SK-N-MC (cell line): Measurements from ENCODE around the gene OGFOD2.

Source experiments
- EZH2 ChIP-seq: fragments of 200-600 bp; sonication (generic); IDR thresholded peaks from one replicate; pipeline ENCODE4 v1.6.1; 2017; ENCODE audit warnings: antibody characterized with exemption
- POLR2AphosphoS5 ChIP-seq: IDR thresholded peaks from 2 replicates; pipeline ENCODE4 v1.6.1; 2012; ENCODE audit warnings: mild to moderate bottlenecking, low read depth, low read length, borderline replicate concordance

DNA sequence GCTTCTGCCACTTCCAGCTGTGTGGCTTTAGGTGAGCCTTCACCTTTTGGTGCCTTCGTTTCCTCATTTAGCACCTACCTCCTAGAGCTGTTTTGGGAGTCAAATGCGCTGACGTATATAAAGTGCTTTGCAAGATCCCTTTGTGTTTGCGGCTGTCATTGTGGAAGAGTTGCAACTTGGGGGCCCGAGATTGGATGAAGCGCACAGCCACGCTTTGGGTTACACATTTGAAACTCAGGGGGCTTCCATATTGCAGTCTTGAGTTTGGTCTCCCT, 4.8 kb downstream of the OGFOD2 start:
- no peak; the same call in none of the 2 replicates for TF ChIP-seq POLR2AphosphoS5
- TF ChIP-seq EZH2: no peak
